ENCODE data around the gene GANC.
"Not testable (repeated sequence)": the region's sequence is repeated elsewhere in the genome, so short reads cannot be mapped to it uniquely, and the experiment has no call there.

The GANC gene, protein sequence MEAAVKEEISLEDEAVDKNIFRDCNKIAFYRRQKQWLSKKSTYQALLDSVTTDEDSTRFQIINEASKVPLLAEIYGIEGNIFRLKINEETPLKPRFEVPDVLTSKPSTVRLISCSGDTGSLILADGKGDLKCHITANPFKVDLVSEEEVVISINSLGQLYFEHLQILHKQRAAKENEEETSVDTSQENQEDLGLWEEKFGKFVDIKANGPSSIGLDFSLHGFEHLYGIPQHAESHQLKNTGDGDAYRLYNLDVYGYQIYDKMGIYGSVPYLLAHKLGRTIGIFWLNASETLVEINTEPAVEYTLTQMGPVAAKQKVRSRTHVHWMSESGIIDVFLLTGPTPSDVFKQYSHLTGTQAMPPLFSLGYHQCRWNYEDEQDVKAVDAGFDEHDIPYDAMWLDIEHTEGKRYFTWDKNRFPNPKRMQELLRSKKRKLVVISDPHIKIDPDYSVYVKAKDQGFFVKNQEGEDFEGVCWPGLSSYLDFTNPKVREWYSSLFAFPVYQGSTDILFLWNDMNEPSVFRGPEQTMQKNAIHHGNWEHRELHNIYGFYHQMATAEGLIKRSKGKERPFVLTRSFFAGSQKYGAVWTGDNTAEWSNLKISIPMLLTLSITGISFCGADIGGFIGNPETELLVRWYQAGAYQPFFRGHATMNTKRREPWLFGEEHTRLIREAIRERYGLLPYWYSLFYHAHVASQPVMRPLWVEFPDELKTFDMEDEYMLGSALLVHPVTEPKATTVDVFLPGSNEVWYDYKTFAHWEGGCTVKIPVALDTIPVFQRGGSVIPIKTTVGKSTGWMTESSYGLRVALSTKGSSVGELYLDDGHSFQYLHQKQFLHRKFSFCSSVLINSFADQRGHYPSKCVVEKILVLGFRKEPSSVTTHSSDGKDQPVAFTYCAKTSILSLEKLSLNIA (N-terminal part only)

DNA sequence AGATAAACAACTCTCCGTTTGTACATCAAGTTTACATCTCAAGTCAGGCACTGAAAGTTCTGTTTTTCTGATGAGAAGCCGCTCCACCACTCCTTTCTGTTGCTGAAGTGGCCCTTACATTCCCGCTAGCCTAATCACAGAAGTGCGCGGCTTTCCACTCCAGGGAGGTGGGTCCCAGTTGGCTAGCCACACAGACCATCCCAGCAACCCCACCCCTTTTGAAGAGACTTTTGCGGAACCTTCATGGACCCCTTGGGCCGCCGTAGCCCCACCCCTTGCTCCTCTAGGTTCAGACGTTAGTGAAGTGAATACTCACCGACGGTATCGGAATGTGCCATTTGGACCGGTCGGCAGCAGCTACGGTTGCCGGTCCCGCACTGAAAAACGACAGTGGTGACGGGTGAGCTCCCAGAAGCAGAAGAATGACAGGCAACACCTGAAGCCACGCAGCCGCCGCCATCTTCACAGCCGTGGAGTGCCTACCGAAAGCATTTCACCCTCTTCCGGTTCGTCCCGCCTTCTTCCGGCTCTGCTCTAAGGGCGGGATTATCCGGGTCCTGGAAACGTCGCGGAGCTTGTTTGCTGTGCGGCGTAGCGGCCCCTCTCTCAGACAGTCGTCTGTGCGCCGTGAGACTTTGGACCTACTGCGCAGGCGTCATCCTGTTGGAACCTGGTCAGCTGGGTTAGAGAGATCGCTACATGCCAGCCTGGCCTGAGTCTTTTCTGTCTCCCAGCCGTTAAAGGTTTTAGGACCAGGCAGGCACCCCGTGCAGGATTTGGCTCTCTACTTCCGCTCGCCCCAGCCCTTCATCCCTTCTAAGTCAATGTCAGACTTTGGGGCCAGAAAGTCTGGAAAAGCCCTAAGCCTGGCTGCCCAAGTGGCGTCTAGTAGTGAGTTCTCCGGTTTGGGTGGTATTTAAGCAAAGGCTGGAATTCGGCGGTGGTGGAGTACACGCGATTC is at the start of gene GANC, which contains the start of gene TMEM87A:
Gene GANC (plus strand): TSS at position 263 of the 961 bp plus-strand sequence. CDS start 1,281 bp downstream, outside the sequence.
Gene TMEM87A (minus strand): TSS at position 495 of the 961 bp plus-strand sequence. CDS start 35 bp downstream, at position 460.
- peak; percentile 66 for FAIRE-seq

GRCh38 chr15:42226648-42227047 is 46.4 kb upstream of the GANC start:
- FAIRE-seq, result peak; percentile 76

GRCh38 chr15:42228036-42228435 is 45.0 kb upstream of the GANC start:
- FAIRE-seq, result peak; percentile 5

GRCh38 chr15:42228981-42229380 is 44.0 kb upstream of the GANC start:
- FAIRE-seq, result not testable (repeated sequence)

- no peak for FAIRE-seq
Measured at GRCh38 chr15:42231088-42231487, 41.9 kb upstream of the GANC start.

GRCh38 chr15:42232606-42233005 is 40.4 kb upstream of the GANC start:
- no peak for FAIRE-seq

GRCh38 chr15:42233107-42233506 is 39.9 kb upstream of the GANC start:
- FAIRE-seq, result no peak

DNA sequence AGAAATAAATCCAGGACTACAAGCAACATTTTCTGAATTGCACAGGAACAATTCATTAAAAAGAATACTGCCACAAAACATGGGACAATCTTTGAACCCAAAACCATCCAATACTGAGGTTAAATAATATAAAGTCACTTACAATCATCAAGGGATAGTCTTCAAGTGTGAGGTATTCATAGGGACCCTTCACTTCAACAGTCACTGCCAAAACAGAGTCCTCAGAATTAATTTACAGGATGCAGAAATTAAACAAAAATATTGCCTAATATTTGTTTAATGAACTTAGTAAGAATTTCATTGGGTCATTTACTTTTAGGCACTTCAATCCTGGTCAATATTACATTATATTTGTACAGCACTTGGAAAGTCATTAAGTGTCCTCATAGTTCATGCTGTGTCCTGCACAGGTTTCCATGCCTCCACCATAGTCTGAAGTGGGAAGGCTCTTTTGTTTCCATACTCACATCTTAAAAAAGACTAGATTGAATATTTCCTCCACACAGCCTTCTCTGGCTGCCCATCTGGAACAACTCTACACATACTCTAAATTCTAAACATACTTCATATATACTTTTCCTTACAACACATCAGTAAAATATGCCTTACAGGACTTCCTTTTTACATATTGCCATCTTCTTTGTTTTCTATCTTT is 33.3 kb upstream of the GANC start:
- FAIRE-seq, result no peak

- FAIRE-seq, result no peak
Measured at GRCh38 chr15:42240823-42241222, 32.2 kb upstream of the GANC start.

DNA sequence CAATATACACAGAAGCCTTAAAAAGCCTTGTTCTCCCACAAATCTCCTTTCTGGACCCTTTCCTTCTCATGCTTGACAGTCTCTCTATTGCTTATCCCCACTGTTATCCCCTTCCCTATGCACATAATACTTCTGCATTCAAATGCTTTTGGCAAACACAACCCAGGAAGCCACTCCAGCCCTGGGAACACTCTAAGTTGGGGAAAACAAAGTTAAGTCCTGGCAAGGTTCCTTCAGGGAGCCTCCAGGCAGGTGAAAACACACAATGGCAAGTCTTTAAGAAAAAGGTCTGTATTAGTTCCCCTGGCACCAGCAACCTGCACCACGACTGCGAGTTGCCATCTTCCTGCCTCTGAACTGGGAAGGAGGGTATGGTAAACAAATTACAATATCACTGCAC is 19.7 kb upstream of the GANC start:
- FAIRE-seq, result no peak

GRCh38 chr15:42264795-42265194 is 8.2 kb upstream of the GANC start:
- no peak for FAIRE-seq

DNA sequence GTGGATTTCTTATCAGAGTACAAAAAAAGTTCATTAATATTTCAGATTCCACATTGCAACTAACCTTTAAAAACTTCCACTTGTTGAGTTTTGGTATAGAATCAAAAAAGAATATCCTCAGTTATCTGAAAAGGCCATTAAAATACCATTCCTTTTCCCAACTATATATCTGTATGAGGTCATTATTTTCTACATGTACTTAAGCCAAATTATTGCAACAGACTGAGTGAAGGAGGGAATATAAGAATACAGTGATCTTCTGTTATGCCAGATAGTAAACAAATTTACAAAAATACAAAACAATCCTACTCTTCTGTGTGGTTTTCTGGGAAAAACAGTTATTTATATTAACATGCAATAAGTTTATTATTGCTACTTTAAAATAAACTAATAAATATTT is 5.7 kb upstream of the GANC start:
- FAIRE-seq, result no peak

- no peak for FAIRE-seq
Measured at GRCh38 chr15:42270551-42270950, 2.5 kb upstream of the GANC start.

DNA sequence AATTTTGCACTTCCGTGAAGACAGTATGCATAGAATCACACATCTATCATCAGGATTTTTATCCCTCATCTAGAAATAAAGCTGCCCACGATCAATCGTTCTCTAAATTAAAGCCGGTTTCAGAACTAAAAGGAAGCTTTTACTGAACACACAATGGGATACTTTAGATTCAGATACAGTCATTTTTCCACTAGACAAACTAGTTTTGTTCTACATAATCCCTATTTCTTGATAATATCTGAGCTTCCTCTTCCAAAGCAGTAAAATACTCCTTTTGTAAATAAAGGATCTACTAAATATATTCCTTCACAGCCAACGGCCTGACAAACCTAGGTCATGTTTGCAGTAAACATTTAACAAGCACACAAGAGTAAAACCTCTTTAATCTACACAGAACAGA is 2.0 kb upstream of the GANC start:
- no peak for FAIRE-seq

DNA sequence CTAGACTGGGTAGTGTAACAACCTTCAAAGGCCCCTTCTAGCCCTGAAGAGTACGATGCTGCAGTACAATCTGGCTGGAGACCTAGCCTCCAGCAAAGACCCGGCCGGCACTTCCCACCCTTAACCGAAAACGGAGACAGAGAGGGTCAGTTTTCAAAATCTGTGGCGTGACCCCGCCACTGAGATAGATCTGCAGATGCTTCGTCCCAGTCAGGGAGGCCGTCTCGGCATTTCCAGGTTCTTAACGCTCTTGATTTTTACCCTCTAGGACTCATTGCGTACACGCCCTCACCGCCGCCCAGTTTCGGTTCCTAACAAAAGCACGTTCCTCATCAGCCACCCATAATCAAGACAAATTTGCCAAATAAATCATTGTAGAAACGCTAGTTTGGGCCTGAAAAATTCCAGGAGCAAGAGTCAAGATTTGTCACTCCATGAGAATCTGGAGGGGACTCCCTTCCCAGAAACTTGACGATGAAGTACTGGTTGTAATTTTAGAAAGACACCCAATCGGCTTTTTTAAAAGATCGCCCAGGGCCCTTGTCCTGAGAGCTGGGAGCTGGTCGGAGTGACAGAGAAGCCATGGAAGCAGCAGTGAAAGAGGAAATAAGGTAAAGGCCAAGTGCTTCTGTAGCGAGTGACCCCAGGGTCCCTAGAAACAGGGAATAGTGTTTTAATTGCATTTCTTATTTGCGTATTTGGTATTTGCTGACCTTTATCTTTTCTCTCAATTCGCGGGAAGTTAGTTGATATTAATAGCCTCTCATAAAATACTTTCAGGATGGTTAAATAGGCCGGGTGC is 1.1 kb downstream of the GANC start:
- no peak for FAIRE-seq

GRCh38 chr15:42274702-42274989 is 1.6 kb downstream of the GANC start:
- FAIRE-seq, result no peak

DNA sequence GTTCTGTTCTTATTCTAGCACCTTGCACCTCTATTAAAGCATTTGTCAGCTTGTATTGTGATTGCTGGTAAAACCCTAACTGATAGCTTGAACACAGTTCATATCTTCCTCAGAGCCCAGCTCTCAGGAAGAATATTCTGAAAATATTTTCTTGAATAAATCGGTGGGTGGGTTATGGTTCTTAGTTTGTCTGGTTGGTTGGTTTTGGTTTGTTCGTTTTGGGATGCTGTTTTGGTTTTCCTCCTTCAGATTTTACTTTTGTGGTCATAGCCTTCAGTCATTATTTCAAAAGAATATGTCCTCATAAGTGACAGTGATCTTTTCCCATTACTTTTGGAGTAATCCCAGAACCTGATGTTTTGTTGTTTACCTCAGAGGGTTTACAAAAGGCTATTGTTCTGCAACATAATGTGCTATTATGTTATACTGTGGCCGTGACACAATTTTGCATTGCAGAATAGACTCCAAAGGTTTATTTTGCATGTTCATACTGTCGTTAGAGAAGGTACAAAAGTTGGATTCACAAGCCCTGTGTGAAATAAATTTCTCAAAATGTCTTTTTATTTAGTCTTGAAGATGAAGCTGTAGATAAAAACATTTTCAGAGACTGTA is 2.9 kb downstream of the GANC start:
- no peak for FAIRE-seq

- FAIRE-seq, result no peak
Measured at GRCh38 chr15:42276762-42277161, 3.8 kb downstream of the GANC start.

DNA sequence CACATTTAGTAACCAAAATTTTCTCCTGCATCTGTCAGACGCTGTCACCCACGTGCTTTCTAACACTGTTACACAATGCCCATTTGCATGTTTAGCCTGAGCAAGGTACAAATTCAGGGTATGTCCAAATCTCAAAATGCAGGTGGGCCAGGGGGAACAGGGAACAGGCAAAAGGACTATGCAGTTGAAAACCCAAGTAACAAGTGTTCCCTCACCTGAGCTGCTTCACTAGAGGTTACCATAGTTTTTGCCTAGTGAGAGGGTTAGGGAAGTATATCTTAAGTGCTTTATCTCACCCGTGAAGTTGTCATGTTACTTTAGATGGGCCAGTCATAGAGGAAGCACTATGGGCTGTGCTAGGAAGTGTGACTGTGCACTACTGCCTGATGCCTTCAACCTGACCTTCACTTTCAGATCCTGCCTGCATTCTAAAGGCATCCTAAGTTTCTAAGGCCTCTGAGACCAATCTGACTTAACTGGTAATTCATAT is 6.3 kb downstream of the GANC start:
- no peak for FAIRE-seq

DNA sequence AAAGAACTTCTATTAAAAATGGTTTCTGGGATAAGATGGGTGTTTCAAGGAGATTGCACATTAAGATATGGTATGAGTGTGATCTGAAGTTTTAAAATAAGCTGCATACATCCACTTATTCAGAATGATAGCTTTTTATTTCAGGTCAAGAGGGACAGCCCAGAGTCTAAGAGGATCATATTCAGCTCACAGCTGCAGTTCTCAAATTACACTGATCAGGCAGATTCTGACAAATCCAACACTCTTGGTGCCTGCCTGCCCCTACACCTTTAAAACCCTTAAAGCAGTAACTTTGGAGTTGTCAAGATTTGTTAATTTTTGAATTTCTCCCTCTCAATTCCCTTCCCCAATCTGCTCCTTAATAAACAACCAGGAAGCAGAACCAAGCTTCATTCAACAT is 9.3 kb downstream of the GANC start:
- FAIRE-seq, result no peak

DNA sequence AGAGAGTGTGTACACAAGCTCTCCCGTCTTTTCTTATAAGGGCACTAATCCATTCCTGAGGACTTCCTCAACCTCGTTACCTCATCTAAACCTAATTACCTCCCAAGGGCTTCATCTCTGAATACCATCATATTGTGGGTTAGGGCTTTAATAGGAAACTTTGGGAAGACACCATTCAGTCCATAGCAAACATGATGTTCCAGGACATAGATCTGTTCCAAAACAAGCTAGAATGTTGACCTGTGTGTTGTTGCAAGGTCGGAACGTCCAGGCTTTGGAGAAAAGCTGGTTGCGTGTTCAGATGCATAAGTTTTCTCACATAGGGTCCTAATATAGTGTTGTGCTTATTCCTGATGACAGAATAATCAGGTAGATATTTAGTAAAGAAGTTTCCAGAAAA is 9.9 kb downstream of the GANC start:
- FAIRE-seq, result no peak
